Upper lobe of left lung (tissue), 4 donors: Measurements from ENCODE around the gene XRCC6.

ENCODE experiments used
- CTCF ChIP-seq, 6 experiments: fragments of 450-650 bp in 4 of 6; fragments of 200-600 bp in 2 of 6; sonication (generic) in 2 of 6; IDR thresholded peaks; one replicate each; pipeline ENCODE4 v1.5.1; 2016 to 2019; ENCODE audit warnings: antibody characterized with exemption in 6 of 6
- EP300 ChIP-seq, 4 donors: sonication (generic); formaldehyde crosslinking; IDR thresholded peaks; one replicate each; pipeline ENCODE4 v1.5.1; 2017; ENCODE audit warnings: antibody characterized with exemption in 4 of 4, control low read depth in 2 of 4
- POLR2A ChIP-seq, 4 donors: fragments of 450-650 bp; IDR thresholded peaks; one replicate each; pipeline ENCODE4 v1.5.1; 2016 to 2017; ENCODE audit warnings: antibody characterized with exemption in 4 of 4, mild to moderate bottlenecking in 2 of 4
- POLR2AphosphoS5 ChIP-seq, 2 donors: sonication (generic); formaldehyde crosslinking; IDR thresholded peaks; one replicate each; pipeline ENCODE4 v1.5.1; 2017; ENCODE audit warnings: antibody characterized with exemption in 2 of 2

- TF ChIP-seq POLR2AphosphoS5 (IDR thresholded peaks at IDR 0.05) (no peak), CTCF (IDR thresholded peaks at IDR 0.05) (no peak), POLR2A (IDR thresholded peaks at IDR 0.05) (no peak), EP300 (IDR thresholded peaks at IDR 0.05) (no peak)
Observed at GRCh38 chr22:41660416-41660815, 39.3 kb downstream of the XRCC6 start.
